Measurements from ENCODE around the gene STK38L. TPM values are rescaled to one million over a fixed set of nuclear protein-coding genes. Genes with fewer than 3 reads are reported as not detected.

The STK38L gene
- total RNA-seq, 2 donors from 2014 or later = 17.5 to 28.0 TPM

GRCh38 chr12:27209257-27209910 is 34.7 kb upstream of the STK38L start:
- H3K9me3 ChIP-seq = no peaks in the 10 kb centered on the region
- intact Hi-C loops (cut with DNase I) = no loop called here
- no peak for ATAC-seq
- H3K4me1 ChIP-seq = peaks cover 12% of the 10 kb centered on the region
- H3K27me3 ChIP-seq = no peaks in the 10 kb centered on the region
- H3K27ac ChIP-seq = no peak overlapping the region
- TF ChIP-seq POLR2A (IDR thresholded peaks at IDR 0.05) = no peak
- TF ChIP-seq, protein P1, sequence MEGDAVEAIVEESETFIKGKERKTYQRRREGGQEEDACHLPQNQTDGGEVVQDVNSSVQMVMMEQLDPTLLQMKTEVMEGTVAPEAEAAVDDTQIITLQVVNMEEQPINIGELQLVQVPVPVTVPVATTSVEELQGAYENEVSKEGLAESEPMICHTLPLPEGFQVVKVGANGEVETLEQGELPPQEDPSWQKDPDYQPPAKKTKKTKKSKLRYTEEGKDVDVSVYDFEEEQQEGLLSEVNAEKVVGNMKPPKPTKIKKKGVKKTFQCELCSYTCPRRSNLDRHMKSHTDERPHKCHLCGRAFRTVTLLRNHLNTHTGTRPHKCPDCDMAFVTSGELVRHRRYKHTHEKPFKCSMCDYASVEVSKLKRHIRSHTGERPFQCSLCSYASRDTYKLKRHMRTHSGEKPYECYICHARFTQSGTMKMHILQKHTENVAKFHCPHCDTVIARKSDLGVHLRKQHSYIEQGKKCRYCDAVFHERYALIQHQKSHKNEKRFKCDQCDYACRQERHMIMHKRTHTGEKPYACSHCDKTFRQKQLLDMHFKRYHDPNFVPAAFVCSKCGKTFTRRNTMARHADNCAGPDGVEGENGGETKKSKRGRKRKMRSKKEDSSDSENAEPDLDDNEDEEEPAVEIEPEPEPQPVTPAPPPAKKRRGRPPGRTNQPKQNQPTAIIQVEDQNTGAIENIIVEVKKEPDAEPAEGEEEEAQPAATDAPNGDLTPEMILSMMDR (IDR thresholded peaks at IDR 0.05) = no peak
- H3K4me3 ChIP-seq = no peak overlapping the region
- H3K36me3 ChIP-seq (replicated peaks in 1 of 2; ENCODE audit: insufficient read depth in 1 of 2, low read depth in 2 of 2) = no peaks in the 10 kb centered on the region
- DNase-seq = no peak

- ATAC-seq (no peak), DNase-seq (no peak)
- intact Hi-C loops (cut with DNase I) = no loop called here
- TF ChIP-seq POLR2A (IDR thresholded peaks at IDR 0.05) = no peak
- TF ChIP-seq, protein P1 (IDR thresholded peaks at IDR 0.05) = no peak
- no peaks in the 10 kb centered on the region for H3K27me3 ChIP-seq
- H3K27ac ChIP-seq = no peak overlapping the region
- no peaks in the 10 kb centered on the region for H3K9me3 ChIP-seq
- H3K4me3 ChIP-seq = no peak overlapping the region
- peaks cover 12% of the 10 kb centered on the region for H3K4me1 ChIP-seq
- H3K36me3 ChIP-seq (replicated peaks in 1 of 2; ENCODE audit: insufficient read depth in 1 of 2, low read depth in 2 of 2) = no peaks in the 10 kb centered on the region
- 94 to 95% methylated on average over 2 of the region's 2 CpGs for WGBS, 2 donors
These were observed 33.9 kb upstream of the STK38L start for GRCh38 chr12:27210187-27210586.

- H3K9me3 ChIP-seq = no peaks in the 10 kb centered on the region
- ATAC-seq (no peak), DNase-seq (no peak)
- H3K4me1 ChIP-seq = peaks cover 4% of the 10 kb centered on the region
- 91 to 92% methylated on average over 1 of the region's 1 CpG for WGBS, 2 donors
- intact Hi-C loops (cut with DNase I) = no loop called here
- no peaks in the 10 kb centered on the region for H3K27me3 ChIP-seq
- H3K4me3 ChIP-seq = no peak overlapping the region
- TF ChIP-seq, protein P1 (IDR thresholded peaks at IDR 0.05) = no peak
- no peak for TF ChIP-seq POLR2A (IDR thresholded peaks at IDR 0.05)
- no peaks in the 10 kb centered on the region for H3K36me3 ChIP-seq (replicated peaks in 1 of 2; ENCODE audit: insufficient read depth in 1 of 2, low read depth in 2 of 2)
- no peak overlapping the region for H3K27ac ChIP-seq
These were observed 31.2 kb upstream of the STK38L start for GRCh38 chr12:27212861-27213260.

- 84 to 89% methylated on average over 2 of the region's 2 CpGs for WGBS, 2 donors
- Histone ChIP-seq H3K4me1 (no peaks in the 10 kb centered on the region), H3K9me3 (no peaks in the 10 kb centered on the region), H3K27ac (no peak overlapping the region), H3K4me3 (no peak overlapping the region), H3K36me3 (replicated peaks in 1 of 2; ENCODE audit: insufficient read depth in 1 of 2, low read depth in 2 of 2) (no peaks in the 10 kb centered on the region), H3K27me3 (no peaks in the 10 kb centered on the region)
- intact Hi-C loops (cut with DNase I) = no loop called here
- ATAC-seq (no peak), DNase-seq (no peak)
- TF ChIP-seq, protein P1 (IDR thresholded peaks at IDR 0.05) = no peak
- TF ChIP-seq POLR2A (IDR thresholded peaks at IDR 0.05) = no peak
These were observed 30.8 kb upstream of the STK38L start for GRCh38 chr12:27213304-27213703.
